CD4-positive, alpha-beta T cell treated with Interleukin-21 for 1 hour (primary cell): ENCODE results near the gene CACNB1.
"Not testable (repeated sequence)": the region's sequence is repeated elsewhere in the genome, so short reads cannot be mapped to it uniquely, and the experiment has no call there.

Source experiments
- DNase-seq: peaks from one replicate; pipeline ENCODE4 v3.0.0-alpha.2; 2020

Gene CACNB1

GRCh38 chr17:39173526-39174274 lies 23.8 kb downstream of the CACNB1 start:
- no peak for DNase-seq

- DNase-seq, result no peak
Observed at GRCh38 chr17:39173080-39173479, 24.4 kb downstream of the CACNB1 start.

GRCh38 chr17:39171933-39172332 lies 25.5 kb downstream of the CACNB1 start:
- DNase-seq, result no peak

- DNase-seq, result no peak
Observed at GRCh38 chr17:39170558-39170957, 26.9 kb downstream of the CACNB1 start.

- no peak for DNase-seq
Observed at GRCh38 chr17:39170109-39170508, 27.4 kb downstream of the CACNB1 start.

GRCh38 chr17:39169518-39169917 lies 28.0 kb downstream of the CACNB1 start:
- DNase-seq, result no peak

DNA sequence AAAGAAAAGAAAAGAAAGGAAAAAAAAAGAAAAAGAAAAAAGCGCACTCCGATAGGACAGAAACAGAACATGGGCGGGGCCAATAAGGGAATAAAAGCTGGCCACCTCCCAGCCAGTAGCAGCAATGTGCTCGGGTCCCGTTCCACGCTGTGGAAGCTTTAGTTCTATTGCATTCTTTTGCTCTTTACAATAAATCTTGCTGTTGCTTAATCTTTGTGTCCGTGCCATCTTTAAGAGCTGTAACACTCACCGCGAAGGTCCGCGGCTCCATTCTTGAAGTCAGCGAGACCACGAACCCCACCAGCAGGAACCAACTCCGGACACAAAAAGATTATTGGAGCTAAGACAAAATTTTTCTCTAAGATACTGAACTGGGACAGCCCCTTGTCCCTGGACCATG lies 28.4 kb downstream of the CACNB1 start:
- DNase-seq, result no peak

GRCh38 chr17:39168503-39168902 lies 29.0 kb downstream of the CACNB1 start:
- DNase-seq, result not testable (repeated sequence)

- DNase-seq, result peak; percentile 30
Observed at GRCh38 chr17:39167476-39167875, 30.0 kb downstream of the CACNB1 start.

GRCh38 chr17:39166437-39167335 lies 30.8 kb downstream of the CACNB1 start:
- DNase-seq, result no peak

DNA sequence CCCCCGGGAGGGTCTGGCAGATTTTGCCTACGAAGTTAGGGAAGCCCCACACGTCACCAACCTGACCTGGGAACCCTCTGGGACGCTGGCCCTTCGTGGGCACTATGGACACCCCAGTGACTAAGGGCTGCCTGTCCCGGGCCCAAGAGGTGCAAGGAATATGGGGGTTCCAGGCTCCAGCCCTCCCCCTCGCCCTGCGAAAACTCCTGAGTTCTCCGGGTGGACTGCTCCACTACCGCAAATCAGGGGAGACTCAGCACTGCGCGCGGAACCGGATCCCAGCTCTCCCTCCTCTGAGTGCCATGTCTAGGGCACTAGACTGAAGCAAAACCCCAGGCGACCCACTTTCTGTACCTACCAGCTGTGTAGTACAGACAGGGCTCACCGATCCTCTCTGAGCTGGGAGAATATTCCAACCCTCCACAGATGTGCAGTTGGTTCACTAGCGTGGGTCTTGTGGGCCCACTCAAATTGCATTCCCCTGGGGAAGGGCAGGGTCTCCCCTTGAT lies 31.6 kb downstream of the CACNB1 start, which contains the start of gene ARL5C:
Gene ARL5C, minus strand, starts transcription at position 321 of the 509 bp plus-strand sequence. CDS start 401 bp downstream, outside the sequence.
- no peak for DNase-seq

DNA sequence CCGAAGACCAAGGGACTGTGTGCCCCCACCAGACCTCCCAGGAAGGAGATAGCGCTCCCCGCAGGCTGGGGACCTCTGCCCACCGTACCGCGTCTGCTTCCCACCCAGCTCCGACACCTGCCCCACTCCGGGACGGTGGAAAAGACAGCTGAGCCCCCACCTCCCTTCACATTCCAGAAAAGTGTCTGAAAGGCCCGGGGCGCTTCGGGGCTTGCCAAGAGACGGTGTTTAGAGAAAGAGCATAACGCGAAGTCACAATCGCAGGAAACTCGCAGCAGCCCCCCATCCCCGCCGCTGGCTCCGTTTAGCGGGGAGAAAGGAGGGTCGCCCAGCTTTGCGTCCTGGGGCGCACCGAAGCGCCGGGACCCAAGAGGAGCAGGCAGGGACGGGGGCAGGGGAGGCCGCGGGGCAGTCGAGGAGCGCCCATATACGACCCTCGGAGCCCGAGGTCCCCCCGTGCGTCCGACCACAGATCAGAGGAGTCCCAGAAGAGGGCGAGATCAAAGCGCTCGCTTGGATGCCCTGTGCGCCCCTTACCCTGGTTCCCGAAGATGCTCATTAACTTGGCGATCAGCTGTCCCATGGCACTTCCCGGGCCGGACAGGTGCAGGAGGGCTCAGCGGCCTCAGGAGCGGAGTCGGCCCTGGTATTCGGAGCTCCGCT lies 32.2 kb downstream of the CACNB1 start:
- DNase-seq, result no peak

DNA sequence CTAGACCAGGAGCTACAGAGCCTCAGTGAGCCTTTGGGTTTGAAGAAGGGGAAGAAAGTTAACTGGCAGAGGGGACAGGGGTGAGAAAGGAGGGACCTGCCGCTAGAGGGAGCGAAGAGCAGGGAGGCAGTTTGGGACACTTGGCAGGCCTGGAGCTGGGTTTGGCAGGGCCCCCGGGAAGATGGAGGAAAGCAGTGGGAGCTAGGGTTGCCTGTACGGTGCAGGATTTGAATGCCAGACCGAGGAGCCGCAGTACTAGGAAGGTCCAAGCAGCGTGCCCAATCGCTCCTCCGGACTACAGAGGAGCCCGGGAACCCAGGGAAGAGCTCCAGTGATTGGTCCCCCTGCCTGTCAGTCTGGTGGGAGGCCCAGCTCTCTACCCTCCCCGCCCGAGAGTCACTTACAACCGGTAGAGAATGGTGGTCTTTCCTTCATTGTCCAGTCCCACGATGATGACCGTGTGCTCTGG lies 32.8 kb downstream of the CACNB1 start:
- DNase-seq, result peak; percentile 80

- no peak for DNase-seq
Observed at GRCh38 chr17:39161962-39162361, 35.5 kb downstream of the CACNB1 start.

DNA sequence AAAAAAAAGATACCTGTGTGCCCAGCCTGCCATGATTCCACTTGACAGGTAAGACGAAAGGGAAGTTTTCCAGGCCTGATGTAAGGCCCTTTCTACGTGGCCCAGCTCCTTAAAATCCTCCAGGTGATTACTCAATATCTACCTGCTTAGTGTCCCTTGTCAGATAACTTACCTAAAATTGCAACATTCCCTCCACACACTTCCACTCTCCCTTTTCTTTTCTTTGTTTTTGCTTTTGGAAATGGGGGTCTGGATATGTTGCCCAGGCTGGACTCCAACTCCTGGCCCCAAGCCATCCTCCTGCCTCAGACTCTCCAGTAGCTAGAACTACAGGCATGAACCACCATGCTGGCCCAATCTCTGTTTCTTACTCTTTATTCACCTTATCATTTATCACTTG lies 38.8 kb downstream of the CACNB1 start:
- no peak for DNase-seq

DNA sequence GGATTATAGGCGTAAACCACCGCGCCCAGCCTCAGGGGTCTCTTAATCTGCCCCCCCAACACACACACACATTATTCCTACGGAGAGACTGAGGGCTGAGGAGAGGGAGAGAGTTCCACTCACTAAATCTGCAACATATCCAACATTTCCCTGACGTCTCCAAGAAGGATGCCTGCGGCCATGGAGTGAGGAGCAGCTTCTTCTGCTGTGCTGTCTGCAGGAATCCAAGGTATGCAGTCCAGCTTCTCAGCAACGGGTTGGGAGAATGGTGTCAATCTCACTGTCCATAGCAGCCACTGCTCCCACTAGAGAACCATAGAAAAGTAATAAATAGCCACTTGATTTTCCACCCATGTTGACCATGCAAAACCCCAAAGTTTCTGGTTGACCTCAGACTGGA lies 41.0 kb downstream of the CACNB1 start:
- DNase-seq, result no peak

DNA sequence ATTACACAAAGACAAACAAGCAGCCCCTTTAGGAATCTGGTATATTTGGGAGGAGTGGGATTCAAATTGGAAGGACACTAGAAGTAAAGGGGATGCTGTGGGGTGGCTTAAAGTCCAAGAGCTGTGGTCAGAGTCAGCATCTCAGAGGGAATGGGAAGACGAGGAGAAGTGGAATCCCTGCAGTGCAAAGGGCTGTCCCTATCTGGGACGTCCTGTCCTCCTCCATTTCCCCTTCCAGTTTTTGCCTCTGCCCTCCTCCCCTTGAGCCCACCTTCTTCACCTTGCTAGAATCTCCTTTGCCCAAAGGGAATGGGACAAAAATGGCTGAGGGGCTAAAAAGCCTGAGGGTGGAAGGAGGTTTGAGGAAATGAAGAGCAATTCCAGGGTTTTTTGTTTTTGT lies 41.8 kb downstream of the CACNB1 start:
- DNase-seq, result no peak

DNA sequence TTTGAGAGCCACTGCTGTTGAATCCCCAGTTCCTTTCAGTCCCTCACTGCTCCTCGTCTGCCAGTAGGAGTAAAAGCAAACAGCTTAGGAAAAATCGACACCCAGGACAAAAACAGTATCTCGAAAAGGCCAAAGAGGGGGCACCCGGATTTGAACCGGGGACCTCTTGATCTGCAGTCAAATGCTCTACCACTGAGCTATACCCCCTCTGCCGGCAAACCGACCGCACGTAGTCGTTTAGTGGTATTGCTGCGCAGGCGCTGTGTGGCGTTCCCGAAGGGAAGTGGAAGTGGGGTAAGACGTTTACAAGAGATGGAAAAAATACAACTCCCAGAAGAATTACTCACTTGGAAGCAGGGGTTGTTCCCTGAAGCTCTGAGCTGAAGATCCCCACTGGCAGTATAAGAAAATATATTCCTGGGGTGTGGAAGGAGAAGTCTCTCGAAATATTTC lies 43.8 kb downstream of the CACNB1 start:
- peak; percentile 93 for DNase-seq

DNA sequence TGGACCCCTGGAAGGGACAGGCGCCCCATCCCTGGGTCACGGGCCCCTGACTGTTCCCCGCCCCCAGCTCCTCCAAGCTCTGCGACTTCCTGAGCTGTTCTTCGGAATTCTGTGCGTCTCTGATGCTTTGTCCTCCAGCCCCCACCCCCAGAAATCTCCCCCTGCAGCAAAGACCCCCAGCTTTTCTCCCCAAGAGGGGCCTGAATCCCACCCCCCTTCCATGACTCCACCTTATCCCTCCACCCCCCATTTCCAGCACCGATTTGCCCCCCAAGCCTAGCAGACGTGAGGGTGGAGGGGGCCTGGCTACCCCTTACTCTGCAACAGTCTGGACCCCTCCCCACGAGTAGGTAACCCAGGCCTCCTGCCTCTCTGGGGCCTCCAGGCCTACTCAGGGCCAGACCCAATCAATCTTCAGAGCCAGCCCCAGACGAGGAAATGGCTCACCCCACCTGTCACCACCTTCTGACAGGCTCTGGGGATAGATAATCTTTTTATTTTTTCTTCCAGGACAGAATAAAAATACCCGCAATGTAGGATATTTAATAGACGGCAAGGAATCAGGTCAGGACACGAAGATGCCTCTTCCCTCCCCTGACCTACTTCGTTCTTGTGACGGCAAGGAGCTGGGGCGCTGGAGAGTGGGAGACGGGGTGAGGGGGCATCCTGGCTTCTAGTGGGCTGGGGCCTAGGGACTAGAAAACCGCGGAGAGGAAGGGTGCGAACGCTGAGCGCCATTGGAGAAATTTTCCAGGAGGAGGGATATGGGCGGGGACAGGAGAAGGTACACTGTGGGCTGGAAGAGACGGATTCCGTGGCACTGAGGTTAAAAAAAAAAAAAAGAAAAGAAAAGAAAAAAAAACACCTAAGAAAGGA lies 45.3 kb downstream of the CACNB1 start:
- peak; percentile 42 for DNase-seq

DNA sequence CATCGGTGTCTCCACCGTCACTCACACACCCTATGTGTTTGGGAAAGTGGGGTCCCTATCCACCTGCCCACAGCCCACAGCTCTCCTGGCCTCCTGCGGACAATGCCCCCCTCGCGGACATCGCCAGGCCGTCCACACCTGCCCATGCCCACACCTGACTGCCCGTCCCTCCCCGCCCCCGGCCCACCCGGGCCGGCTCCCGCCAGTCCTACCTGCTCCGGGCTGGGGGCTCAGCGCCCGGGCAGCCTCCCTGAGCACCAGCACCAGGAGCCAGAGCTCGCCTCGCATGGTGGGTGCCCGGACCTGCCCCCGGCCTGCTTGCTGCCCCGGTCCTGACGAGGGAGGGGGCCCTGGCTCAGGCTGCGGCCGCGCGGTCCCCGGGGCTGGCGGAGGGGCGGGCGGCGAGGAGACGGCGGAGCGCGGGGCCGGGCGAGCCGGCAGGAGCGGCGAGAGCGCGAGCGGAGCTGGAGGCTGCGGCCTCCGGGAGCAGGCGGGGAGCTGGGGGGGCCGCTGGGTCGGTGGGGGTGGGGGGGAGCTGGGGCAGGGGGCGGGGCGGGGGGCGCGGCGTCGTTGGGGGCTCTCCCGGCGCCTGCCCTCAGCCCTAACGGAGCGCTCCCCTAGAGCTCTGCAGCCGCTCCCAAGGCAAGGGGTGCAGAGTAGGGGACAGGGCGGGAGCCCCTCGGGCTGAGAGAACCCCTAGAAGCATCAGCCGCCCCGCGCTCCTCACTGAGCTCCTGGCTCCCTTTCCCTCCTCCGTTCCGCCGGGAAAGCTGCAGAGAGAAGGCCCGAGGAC lies 46.1 kb downstream of the CACNB1 start, which contains the start of gene PLXDC1:
Gene PLXDC1, minus strand, starts transcription at position 488 of the 793 bp plus-strand sequence. Its CDS starts 200 bp downstream, at position 288.
- DNase-seq, result peak; percentile 13

DNA sequence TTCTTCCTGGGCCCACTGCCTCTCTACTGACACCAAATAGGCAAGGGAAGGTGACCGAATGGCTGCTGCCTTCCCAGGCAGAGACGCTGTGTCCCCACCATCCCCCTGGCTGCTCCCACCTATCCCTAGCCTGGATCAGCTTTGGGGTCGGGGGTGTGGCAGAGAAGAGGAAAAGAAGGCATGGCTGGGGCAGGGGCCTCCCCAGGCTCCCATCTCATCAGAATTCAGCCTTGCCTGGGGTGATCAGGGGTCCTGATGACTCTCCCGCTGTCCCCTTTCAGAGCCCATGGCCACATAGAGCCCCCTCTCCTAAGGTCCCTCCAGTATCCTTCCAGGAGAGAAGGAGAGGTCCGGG lies 46.7 kb downstream of the CACNB1 start:
- no peak for DNase-seq
